Endothelial cell of umbilical vein (primary cell): ENCODE measurements around the gene GPD2.

ENCODE experiments used
- EZH2 ChIP-seq: IDR thresholded peaks from 2 replicates; pipeline ENCODE4 v1.6.1; 2012; ENCODE audit warnings: borderline replicate concordance, low read depth, mild to moderate bottlenecking, moderate library complexity, low read length, inconsistent platforms; ENCODE audit not compliant: severe bottlenecking
- JUN ChIP-seq: IDR thresholded peaks from 2 replicates; pipeline ENCODE4 v1.6.1; 2011; ENCODE audit warnings: borderline replicate concordance, low read depth; ENCODE audit not compliant: insufficient read length, insufficient read depth
- MYC ChIP-seq: IDR thresholded peaks from one replicate; pipeline ENCODE4 v1.6.1; 2011; ENCODE audit warnings: mild to moderate bottlenecking, low read depth, low read length
- POLR2A ChIP-seq: IDR thresholded peaks from 2 replicates; pipeline ENCODE4 v1.6.1; 2012; ENCODE audit warnings: low read depth, mild to moderate bottlenecking, control low read depth, low read length
- POLR2AphosphoS5 ChIP-seq: IDR thresholded peaks from 2 replicates; pipeline ENCODE4 v1.6.1; 2012; ENCODE audit warnings: low read depth, mild to moderate bottlenecking, control low read depth, low read length, moderate library complexity; ENCODE audit not compliant: insufficient read depth
- TF ChIP-seq, protein P1 (sequence below), 2 donors: IDR thresholded peaks; 1 replicate in 1 of 2; 2 replicates in 1 of 2; pipeline ENCODE4 v1.5.1; 2011; ENCODE audit warnings: low read length in 2 of 2, mild to moderate bottlenecking in 2 of 2, moderate library complexity in 2 of 2, control low read depth in 1 of 2, inconsistent platforms in 1 of 2, low read depth in 1 of 2; ENCODE audit not compliant: insufficient read depth in 1 of 2; ENCODE audit errors: extremely low read depth in 1 of 2
- TF ChIP-seq, protein P2 (sequence below): IDR thresholded peaks from 2 replicates; pipeline ENCODE4 v1.6.1; 2011; ENCODE audit not compliant: insufficient read depth, insufficient read length

DNA sequence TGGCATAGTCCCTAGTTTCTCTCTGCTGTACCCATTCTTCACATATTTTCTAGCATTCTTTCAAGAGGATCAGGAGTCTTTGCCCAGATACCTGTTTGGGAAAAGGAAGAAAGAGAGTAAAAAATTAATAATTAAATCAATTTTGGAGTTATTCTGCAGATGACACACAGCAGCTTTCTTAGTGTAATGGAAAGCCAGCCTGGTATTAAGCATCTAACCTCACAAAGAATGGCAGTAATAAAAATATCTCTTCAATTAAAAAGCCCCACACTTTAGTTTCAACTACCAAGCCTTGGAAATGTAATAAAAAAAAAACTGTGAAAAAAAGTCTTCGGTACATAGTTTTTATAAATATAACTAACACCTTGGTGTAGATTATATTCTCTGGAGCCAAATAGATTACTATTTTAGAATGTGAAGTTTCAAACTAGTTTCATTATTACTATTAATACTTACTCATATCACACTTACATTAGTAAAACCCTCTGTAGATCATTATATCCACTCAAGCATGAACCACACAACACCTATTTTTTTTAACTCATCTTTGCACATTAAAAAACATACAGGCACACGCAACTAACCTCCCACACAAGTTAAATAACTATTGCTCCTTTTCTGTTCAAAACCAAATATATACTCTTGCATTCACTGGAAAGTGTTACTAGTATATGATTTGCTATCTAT lies 90.9 kb downstream of the GPD2 start:
- TF ChIP-seq, protein P1, sequence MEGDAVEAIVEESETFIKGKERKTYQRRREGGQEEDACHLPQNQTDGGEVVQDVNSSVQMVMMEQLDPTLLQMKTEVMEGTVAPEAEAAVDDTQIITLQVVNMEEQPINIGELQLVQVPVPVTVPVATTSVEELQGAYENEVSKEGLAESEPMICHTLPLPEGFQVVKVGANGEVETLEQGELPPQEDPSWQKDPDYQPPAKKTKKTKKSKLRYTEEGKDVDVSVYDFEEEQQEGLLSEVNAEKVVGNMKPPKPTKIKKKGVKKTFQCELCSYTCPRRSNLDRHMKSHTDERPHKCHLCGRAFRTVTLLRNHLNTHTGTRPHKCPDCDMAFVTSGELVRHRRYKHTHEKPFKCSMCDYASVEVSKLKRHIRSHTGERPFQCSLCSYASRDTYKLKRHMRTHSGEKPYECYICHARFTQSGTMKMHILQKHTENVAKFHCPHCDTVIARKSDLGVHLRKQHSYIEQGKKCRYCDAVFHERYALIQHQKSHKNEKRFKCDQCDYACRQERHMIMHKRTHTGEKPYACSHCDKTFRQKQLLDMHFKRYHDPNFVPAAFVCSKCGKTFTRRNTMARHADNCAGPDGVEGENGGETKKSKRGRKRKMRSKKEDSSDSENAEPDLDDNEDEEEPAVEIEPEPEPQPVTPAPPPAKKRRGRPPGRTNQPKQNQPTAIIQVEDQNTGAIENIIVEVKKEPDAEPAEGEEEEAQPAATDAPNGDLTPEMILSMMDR (IDR thresholded peaks at IDR 0.05; ENCODE audit: extremely low read depth in 1 of 2, insufficient read depth in 1 of 2, low read depth in 1 of 2, low read length in 2 of 2) = no peak
- TF ChIP-seq POLR2A (no peak), POLR2AphosphoS5 (no peak), EZH2 (no peak), MYC (no peak), JUN (no peak)
- TF ChIP-seq, protein P2, sequence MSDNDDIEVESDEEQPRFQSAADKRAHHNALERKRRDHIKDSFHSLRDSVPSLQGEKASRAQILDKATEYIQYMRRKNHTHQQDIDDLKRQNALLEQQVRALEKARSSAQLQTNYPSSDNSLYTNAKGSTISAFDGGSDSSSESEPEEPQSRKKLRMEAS = no peak
